HUES6 (cell line): Measurements from ENCODE around the gene IRF4.

Source experiments
- H3K27ac ChIP-seq: 2 replicates; pipeline ENCODE4 v1.7.0; 2013; ENCODE audit warnings: low read depth, mild to moderate bottlenecking, low read length, inconsistent platforms
- H3K27me3 ChIP-seq: 2 replicates; pipeline ENCODE4 v1.6.1; 2013; ENCODE audit warnings: low read length; ENCODE audit not compliant: control insufficient read depth, insufficient read depth
- H3K36me3 ChIP-seq: 2 replicates; pipeline ENCODE4 v1.6.1; 2013; ENCODE audit warnings: low read length; ENCODE audit not compliant: control insufficient read depth, insufficient read depth
- H3K4me1 ChIP-seq: 2 replicates; pipeline ENCODE4 v1.6.1; 2013; ENCODE audit warnings: low read length; ENCODE audit not compliant: control insufficient read depth, insufficient read depth
- H3K4me3 ChIP-seq: 2 replicates; pipeline ENCODE4 v1.5.1; 2013; ENCODE audit warnings: low read depth, low read length
- H3K9ac ChIP-seq: one replicate; pipeline ENCODE4 v1.6.1; 2013; ENCODE audit warnings: mild to moderate bottlenecking, low read length
- H3K9me3 ChIP-seq: 2 replicates; pipeline ENCODE4 v1.6.1; 2013; ENCODE audit warnings: low read depth, low read length; ENCODE audit not compliant: control insufficient read depth, insufficient read depth

IRF4 gene

DNA sequence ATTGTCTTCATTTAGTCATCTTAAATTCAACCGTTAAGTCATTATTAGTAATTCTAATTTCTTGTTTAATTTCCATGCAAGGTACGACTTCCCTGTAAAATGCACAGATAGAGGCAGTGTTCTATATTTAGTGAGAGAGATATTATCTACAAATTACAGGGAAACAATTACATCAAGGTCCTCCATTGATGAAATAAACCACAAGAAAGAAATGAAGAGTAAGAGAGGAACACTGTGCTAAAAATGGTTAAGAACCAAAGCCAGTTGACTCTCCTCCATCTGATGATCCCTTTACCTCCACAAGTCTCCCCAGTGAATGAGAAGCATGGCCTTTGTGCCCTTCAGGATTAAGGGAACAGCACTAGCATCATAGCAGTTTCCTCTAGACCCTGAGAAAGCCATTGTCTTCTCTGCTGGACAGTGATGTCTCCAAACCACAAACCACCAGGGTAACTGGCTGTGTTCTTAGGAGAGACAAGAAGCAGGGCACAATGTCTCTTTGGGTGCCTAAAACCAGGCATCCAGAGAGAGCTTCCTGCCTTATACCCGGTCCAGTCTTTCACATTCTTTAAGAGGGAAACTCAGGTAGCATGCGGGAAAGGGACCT is 38.1 kb downstream of the IRF4 start:
- no peaks in the 10 kb centered on the region for H3K36me3 ChIP-seq
- peaks cover 15% of the 10 kb centered on the region for H3K9me3 ChIP-seq

DNA sequence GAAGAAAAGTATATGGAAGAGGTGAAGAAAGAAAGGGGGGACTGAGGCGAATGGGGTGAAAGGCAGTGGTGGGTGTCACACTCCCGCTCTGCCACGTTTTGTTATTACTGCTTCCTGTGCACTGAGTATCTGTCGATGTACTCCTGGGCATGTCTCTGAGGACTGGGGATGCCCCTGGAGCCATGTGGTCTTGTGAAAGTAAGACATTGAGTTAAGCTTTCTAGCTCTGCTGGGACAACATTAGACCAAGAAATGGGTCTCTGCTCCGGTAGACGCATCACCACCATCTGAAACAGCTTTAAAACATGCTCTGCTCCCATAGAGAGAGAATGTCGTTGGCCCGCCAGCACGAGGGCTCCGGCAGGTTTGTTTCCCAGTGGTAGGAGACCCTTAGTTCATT is 40.0 kb downstream of the IRF4 start:
- no peaks in the 10 kb centered on the region for H3K27me3 ChIP-seq

More for the DNA sequence above, 38.1 kb downstream of the IRF4 start:
- Histone ChIP-seq H3K4me1 (no peaks in the 10 kb centered on the region), H3K27ac (no peak overlapping the region), H3K4me3 (no peak overlapping the region), H3K27me3 (no peaks in the 10 kb centered on the region), H3K9ac (no peak overlapping the region)

DNA sequence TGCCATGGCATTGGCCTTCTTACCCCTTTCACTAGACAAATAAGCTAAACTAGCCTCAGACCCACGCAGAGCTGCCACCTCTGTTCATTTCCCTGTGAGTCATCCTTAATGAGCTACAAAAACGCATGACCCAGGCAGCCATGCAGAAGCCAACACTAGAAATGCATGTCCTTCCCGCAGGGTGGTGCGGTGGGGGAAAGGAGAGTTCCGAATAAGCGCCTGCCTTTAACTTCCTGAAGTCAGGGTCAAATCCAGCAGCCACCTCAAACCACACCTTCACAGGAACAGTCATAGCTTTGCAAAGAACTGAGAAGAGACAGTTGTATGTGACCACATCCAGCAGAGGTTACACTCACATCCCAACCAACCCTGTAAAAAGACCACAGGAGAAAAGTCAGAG is 40.4 kb downstream of the IRF4 start:
- Histone ChIP-seq H3K36me3 (no peaks in the 10 kb centered on the region), H3K27ac (no peak overlapping the region), H3K4me1 (no peaks in the 10 kb centered on the region), H3K9me3 (0 out of 2 replicates have a peak, but pooled peaks cover 10% of the 10 kb centered on the region), H3K27me3 (no peaks in the 10 kb centered on the region), H3K4me3 (no peak overlapping the region), H3K9ac (no peak overlapping the region)

More for the DNA sequence above, 40.0 kb downstream of the IRF4 start:
- no peak overlapping the region for H3K27ac ChIP-seq
- no peaks in the 10 kb centered on the region for H3K36me3 ChIP-seq
- no peak overlapping the region for H3K4me3 ChIP-seq
- 0 out of 2 replicates have a peak, but pooled peaks cover 11% of the 10 kb centered on the region for H3K9me3 ChIP-seq
- H3K4me1 ChIP-seq, result no peaks in the 10 kb centered on the region
- no peak overlapping the region for H3K9ac ChIP-seq

DNA sequence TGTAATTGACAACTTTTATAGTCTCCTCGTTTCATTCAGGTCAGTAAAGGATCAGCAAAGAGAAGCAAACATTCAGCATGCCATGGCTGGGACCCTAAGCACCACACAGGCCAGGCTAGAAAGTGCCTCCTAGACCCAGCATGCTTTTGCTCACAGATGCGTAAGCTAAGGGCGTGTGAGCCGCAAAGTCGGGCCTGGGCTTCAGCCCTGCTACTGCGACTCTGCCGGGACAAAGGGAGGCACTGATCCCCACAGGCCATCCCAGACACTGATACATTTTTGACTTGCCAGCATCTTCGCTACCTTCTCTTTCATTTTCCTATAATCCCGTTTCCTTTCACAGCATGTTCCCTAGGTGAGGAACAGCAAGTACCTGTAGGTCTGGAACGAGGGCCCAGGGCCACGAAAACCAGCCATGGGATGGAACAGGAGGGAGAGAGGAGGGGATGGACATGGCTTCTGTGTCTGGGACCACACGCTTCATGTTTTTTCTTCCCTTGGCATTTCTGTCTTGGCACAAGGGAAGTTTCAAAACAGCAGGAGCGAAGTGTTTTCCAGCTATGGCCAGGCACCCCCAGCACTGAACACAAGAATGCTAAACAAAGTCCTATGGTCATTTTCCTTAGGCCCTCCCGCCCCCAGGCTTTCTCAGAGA is 42.6 kb downstream of the IRF4 start:
- Histone ChIP-seq H3K4me1 (no peaks in the 10 kb centered on the region), H3K9ac (no peak overlapping the region), H3K27ac (no peak overlapping the region), H3K36me3 (no peaks in the 10 kb centered on the region), H3K4me3 (no peak overlapping the region), H3K9me3 (0 out of 2 replicates have a peak, but pooled peaks cover 4% of the 10 kb centered on the region), H3K27me3 (no peaks in the 10 kb centered on the region)

DNA sequence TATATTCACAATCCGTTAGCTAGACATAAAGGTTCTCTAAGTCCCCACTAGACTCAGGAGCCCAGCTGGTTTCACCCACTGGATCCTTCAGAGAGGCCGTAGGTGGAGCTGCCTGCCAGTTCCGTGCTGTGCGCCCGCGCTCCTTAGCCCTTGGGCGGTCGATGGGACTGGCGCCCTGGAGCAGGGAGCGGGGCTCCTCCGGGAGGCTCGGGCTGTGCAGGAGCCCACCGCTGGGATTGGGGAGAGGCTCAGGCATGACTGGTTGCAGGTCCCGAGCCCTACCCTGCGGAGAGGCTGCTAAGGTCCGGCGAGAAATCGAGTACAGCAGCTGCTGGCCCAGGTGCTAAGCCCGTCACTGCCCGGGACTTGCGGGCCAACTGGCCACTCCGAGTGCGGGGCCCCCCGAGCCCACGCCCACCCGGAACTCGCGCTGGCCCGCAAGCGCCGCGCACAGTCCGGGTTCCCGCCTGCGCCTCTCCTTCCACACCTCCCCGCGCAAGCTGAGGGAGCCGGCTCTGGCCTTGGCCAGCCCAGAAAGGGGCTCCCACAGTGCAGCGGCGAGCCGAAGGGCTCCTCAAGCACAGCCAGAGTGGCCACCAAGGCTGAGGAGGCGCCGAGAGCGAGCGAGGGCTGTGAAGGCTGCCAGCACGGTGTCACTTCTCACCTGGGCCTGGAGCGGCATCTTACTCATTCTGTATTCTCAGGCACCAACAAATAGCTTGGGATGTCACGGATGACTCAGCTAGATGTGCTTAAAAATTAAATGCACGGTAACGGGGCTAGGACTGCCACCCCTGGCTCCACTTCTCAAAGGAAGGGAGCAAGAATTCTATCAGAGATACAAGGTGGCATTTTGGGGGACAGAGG is 44.1 kb downstream of the IRF4 start:
- Histone ChIP-seq H3K4me3 (no peak overlapping the region), H3K9ac (no peak overlapping the region), H3K36me3 (no peaks in the 10 kb centered on the region), H3K27me3 (peaks cover 6% of the 10 kb centered on the region; the same call in 1 of the 2 replicates), H3K27ac (no peak overlapping the region), H3K9me3 (0 out of 2 replicates have a peak, but pooled peaks cover 4% of the 10 kb centered on the region), H3K4me1 (no peaks in the 10 kb centered on the region)

DNA sequence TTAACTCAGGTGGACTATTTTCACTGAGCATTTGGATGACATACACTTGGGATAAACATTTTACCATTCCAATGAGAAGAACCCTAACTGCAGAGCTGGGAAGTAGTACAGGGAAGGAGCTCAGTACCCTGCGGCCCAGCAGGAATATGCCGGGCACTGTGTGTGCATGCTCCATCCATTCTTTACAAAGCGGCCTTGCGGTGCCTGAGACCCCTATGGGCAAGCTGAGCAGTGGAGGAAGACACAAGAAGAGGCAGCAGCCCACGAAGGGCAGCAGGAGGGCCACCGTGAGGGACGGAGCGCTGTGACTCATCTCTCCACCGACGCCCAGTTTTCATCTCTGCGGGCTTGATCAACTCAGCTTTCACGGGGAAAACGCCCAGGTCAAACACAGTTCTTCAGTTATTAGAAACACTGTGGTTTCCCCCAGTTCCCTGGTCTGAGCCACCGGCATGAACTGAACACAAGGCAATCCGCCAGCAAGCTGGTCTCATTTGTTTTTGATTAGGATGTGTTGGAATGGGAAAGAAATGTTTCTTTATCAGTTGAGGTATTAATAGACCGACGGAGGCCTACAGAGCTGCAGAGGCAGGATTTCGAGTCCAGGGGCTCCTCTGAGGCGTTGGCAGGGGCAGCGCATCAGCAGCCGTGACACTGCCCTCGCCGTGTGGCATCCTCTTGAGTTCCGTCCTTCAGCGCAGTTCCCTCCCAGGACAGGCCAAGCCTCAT is 44.9 kb downstream of the IRF4 start:
- H3K9me3 ChIP-seq, result 0 out of 2 replicates have a peak, but pooled peaks cover 4% of the 10 kb centered on the region
- peaks cover 6% of the 10 kb centered on the region; the same call in 1 of the 2 replicates for H3K27me3 ChIP-seq
- no peak overlapping the region for H3K9ac ChIP-seq
- no peaks in the 10 kb centered on the region for H3K36me3 ChIP-seq
- H3K4me3 ChIP-seq, result no peak overlapping the region
- H3K4me1 ChIP-seq, result no peaks in the 10 kb centered on the region
- no peak overlapping the region for H3K27ac ChIP-seq

DNA sequence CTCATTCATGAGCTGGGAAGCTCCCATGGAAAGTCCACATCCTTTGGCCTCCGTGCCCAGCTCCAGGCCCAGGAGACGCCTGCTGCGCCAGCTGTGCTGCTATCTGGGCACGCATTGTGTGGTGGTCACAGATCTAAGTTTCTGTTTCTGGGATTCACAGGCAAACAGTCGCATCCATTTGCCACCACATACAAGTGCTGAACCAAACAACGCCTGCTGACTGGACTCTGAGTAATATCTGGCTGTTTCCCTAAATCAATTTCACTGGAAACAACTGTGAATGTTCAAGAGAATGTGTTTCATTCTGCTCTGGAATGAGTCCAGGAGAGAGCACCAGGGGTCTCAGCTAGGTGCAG is 45.5 kb downstream of the IRF4 start:
- H3K4me1 ChIP-seq, result no peaks in the 10 kb centered on the region
- 0 out of 2 replicates have a peak, but pooled peaks cover 4% of the 10 kb centered on the region for H3K9me3 ChIP-seq
- H3K4me3 ChIP-seq, result no peak overlapping the region
- no peak overlapping the region for H3K27ac ChIP-seq
- H3K36me3 ChIP-seq, result no peaks in the 10 kb centered on the region
- H3K9ac ChIP-seq, result no peak overlapping the region
- peaks cover 6% of the 10 kb centered on the region; the same call in 1 of the 2 replicates for H3K27me3 ChIP-seq

DNA sequence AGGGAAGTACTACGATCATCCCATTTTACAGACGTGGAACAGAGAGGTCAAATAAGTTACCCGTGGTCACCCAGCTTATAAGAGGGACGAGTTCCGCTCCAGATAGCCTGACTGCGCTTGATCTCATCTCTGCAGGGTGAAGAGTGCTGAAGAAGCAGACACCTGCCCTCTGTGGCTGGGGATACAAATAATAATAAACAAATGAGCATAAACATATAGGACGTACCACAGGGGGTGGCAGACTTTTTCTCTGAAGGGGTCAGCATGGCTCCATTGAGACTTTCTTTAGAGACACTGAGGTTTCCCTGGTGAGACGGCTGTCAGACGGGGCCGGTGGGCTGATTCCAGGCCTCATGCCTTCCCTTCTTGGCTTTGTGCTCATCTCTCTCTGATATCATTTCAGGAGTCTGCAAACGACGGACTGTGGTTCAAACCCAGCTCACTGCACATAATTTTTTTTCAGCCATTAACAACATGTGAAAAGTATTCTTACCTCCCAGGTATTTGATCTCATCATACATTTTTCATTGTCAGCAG is 47.1 kb downstream of the IRF4 start:
- Histone ChIP-seq H3K9ac (no peak overlapping the region), H3K4me1 (no peaks in the 10 kb centered on the region), H3K27me3 (peaks cover 6% of the 10 kb centered on the region; the same call in 1 of the 2 replicates), H3K36me3 (no peaks in the 10 kb centered on the region), H3K9me3 (0 out of 2 replicates have a peak, but pooled peaks cover 4% of the 10 kb centered on the region), H3K4me3 (no peak overlapping the region), H3K27ac (no peak overlapping the region)

DNA sequence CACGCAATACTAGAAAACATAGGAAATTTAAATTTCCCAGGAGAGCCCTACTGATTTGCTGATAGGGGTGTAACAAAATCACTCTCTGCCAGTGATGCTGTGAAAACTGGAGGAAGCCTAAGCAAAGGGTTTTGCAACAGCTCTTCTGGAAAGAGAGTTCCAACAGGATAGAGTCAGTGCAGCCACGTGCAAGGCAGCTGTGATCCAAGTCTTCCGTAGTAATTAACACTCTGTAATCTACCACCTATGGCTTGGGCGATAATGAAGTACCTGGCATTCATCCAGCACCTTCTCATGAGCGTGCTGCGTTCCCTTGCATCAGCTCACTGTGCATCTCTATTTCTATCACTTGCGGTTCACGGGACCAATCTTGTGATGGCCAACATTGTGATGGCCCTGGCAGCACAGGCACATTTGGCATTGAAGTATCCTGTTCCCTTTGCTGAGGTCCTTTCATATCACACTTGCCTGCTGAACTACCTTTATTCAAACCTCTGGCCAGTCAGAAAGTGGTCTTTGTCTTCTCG is 48.2 kb downstream of the IRF4 start:
- Histone ChIP-seq H3K27ac (no peak overlapping the region), H3K27me3 (peaks cover 6% of the 10 kb centered on the region; the same call in 1 of the 2 replicates), H3K4me3 (no peak overlapping the region), H3K9me3 (0 out of 2 replicates have a peak, but pooled peaks cover 4% of the 10 kb centered on the region), H3K4me1 (no peaks in the 10 kb centered on the region), H3K9ac (no peak overlapping the region), H3K36me3 (no peaks in the 10 kb centered on the region)
